PC-9 (cell line): ENCODE data around the gene METTL16. TPM values are rescaled to one million over a fixed set of nuclear protein-coding genes. Genes with fewer than 3 reads are reported as not detected.

Experiments
- BruUV-seq: library from RNA; stranded (reverse); fragments of 400-500 nt; replicated peaks from 2 replicates; lab custom pipeline; 2021; lab: Mats Ljungman, UMichigan
- CTCF ChIA-PET: fragments of 300-600 bp; sonication (Branson Sonifier 250); formaldehyde crosslinking; loops from one replicate; lab custom pipeline; 2022; ENCODE audit warnings: antibody characterized with exemption; lab: Charles Lee
- POLR2A ChIA-PET: fragments of 300-600 bp; sonication (Branson Sonifier 250); formaldehyde crosslinking; loops from one replicate; lab custom pipeline; 2022; ENCODE audit warnings: antibody characterized with exemption; ENCODE audit not compliant: unreplicated experiment; lab: Charles Lee
- DNase-seq, 2 experiments: peaks; one replicate each; pipeline versions ENCODE4 v3.0.0 to v3.0.0-alpha.2; 2015 to 2022; ENCODE audit warnings: mixed read lengths in 1 of 2
- H2AFZ ChIP-seq: fragments of 200-600 bp; sonication (generic); 2 replicates; pipeline ENCODE4 v1.8.1; 2017; ENCODE audit warnings: antibody characterized with exemption
- H3F3A ChIP-seq: fragments of 200-600 bp; sonication (generic); 2 replicates; pipeline ENCODE4 v1.8.1; 2017; ENCODE audit warnings: antibody characterized with exemption, mild to moderate bottlenecking, low read depth; ENCODE audit not compliant: insufficient read depth
- H3K27ac ChIP-seq: fragments of 200-600 bp; sonication (generic); 2 replicates; pipeline ENCODE4 v1.6.1; 2016; ENCODE audit warnings: mixed run types
- H3K27me3 ChIP-seq: fragments of 200-600 bp; sonication (generic); 2 replicates; pipeline ENCODE4 v1.6.1; 2016; ENCODE audit warnings: low read depth, mixed run types; ENCODE audit not compliant: insufficient read depth
- H3K36me3 ChIP-seq: fragments of 200-600 bp; sonication (generic); 2 replicates; pipeline ENCODE4 v1.6.1; 2016; ENCODE audit warnings: low read depth, mixed run types
- H3K4me1 ChIP-seq: fragments of 200-600 bp; sonication (generic); replicated peaks from 2 replicates; pipeline ENCODE4 v1.6.1; 2016; ENCODE audit warnings: mixed run types; ENCODE audit not compliant: insufficient read depth
- H3K4me2 ChIP-seq: fragments of 200-600 bp; sonication (generic); 2 replicates; pipeline ENCODE4 v1.6.1; 2017; ENCODE audit warnings: mixed run types
- H3K4me3 ChIP-seq: fragments of 200-600 bp; sonication (generic); 2 replicates; pipeline ENCODE4 v1.6.1; 2016; ENCODE audit warnings: mixed run types
- H3K79me2 ChIP-seq: fragments of 200-600 bp; sonication (generic); 2 replicates; pipeline ENCODE4 v1.6.1; 2017; ENCODE audit warnings: low read depth, mixed run types
- H3K9me2 ChIP-seq: fragments of 200-600 bp; sonication (generic); 2 replicates; pipeline ENCODE4 v1.8.1; 2017; ENCODE audit warnings: mild to moderate bottlenecking; ENCODE audit not compliant: insufficient read depth
- H3K9me3 ChIP-seq: fragments of 200-600 bp; sonication (generic); 2 replicates; pipeline ENCODE4 v1.8.1; 2016; ENCODE audit warnings: low read depth; ENCODE audit not compliant: insufficient read depth
- H4K20me1 ChIP-seq: fragments of 200-600 bp; sonication (generic); 2 replicates; pipeline ENCODE4 v1.8.1; 2017; ENCODE audit not compliant: insufficient read depth
- CTCF ChIP-seq: fragments of 200-600 bp; sonication (generic); conservative IDR thresholded peaks from 2 replicates; pipeline ENCODE4 v1.6.1; 2017; ENCODE audit warnings: mixed run types, antibody characterized with exemption, mild to moderate bottlenecking, moderate library complexity
- EZH2 ChIP-seq: fragments of 200-600 bp; sonication (generic); IDR thresholded peaks from 2 replicates; pipeline ENCODE4 v1.8.0; 2017; ENCODE audit warnings: antibody characterized with exemption, low read depth
- intact Hi-C: fragments of 100-400 bp; cut with micrococcal nuclease; formaldehyde crosslinking; loops from one replicate; pipeline ENCODE4 v1.10.0; 2022; ENCODE audit not compliant: unreplicated experiment
- total RNA-seq: library from RNA; stranded (reverse); gene quantifications from 2 replicates; pipeline ENCODE4 v1.2.3, GENCODE V29; 2021

The METTL16 gene
- total RNA-seq, 1 experiment from 2014 or later, result 46.2 TPM

GRCh38 chr17:2374549-2375285, 137.0 kb downstream of the METTL16 start:
- no peaks in the 10 kb centered on the region for H4K20me1 ChIP-seq
- no peaks in the 10 kb centered on the region for H3K27me3 ChIP-seq
- DNase-seq, result no peak
- POLR2A ChIA-PET, result interaction anchor here (0.7 kb wide), 1 partner anchor 382 kb away, joined by 3 read pairs; no protein-coding TSS in a partner anchor
- H3K4me3 ChIP-seq, result no peak overlapping the region
- H3K36me3 ChIP-seq, result no peaks in the 10 kb centered on the region
- H3K79me2 ChIP-seq, result no peaks in the 10 kb centered on the region
- H3K27ac ChIP-seq, result no peak overlapping the region
- H3K4me1 ChIP-seq, result no peaks in the 10 kb centered on the region
- H3K9me3 ChIP-seq, result no peaks in the 10 kb centered on the region
- no TSS peak for BruUV-seq
- H3F3A ChIP-seq, result no peaks in the 10 kb centered on the region; the same call in 1 of the 2 replicates
- CTCF ChIA-PET, result no interaction called here
- H2AFZ ChIP-seq, result no peak overlapping the region
- H3K9me2 ChIP-seq, result no peaks in the 10 kb centered on the region
- H3K4me2 ChIP-seq, result no peak overlapping the region
- intact Hi-C loops, result no loop called here
- TF ChIP-seq CTCF (no peak), EZH2 (no peak)

- H3K9me3 ChIP-seq, result no peaks in the 10 kb centered on the region
- CTCF ChIA-PET, result no interaction called here
- POLR2A ChIA-PET, result no interaction called here
- H2AFZ ChIP-seq, result no peak overlapping the region
- no peak for DNase-seq
- no peak overlapping the region for H3K4me2 ChIP-seq
- H3K4me3 ChIP-seq, result no peak overlapping the region
- no peaks in the 10 kb centered on the region for H3K4me1 ChIP-seq
- BruUV-seq, result no TSS peak
- TF ChIP-seq CTCF (no peak), EZH2 (no peak)
- intact Hi-C loops, result no loop called here
- H3K27me3 ChIP-seq, result no peaks in the 10 kb centered on the region
- no peak overlapping the region for H3K27ac ChIP-seq
- no peaks in the 10 kb centered on the region for H3K79me2 ChIP-seq
- no peaks in the 10 kb centered on the region for H3K36me3 ChIP-seq
- no peaks in the 10 kb centered on the region for H3F3A ChIP-seq
- H3K9me2 ChIP-seq, result no peaks in the 10 kb centered on the region
- no peaks in the 10 kb centered on the region for H4K20me1 ChIP-seq
These were observed 138.5 kb downstream of the METTL16 start for GRCh38 chr17:2373179-2373578.

- Histone ChIP-seq H3K4me1 (no peaks in the 10 kb centered on the region), H3K79me2 (no peaks in the 10 kb centered on the region), H3K9me3 (no peaks in the 10 kb centered on the region), H3K36me3 (no peaks in the 10 kb centered on the region), H3K9me2 (no peaks in the 10 kb centered on the region), H3K4me2 (no peak overlapping the region), H3K27ac (no peak overlapping the region), H3K4me3 (no peak overlapping the region), H3F3A (no peaks in the 10 kb centered on the region), H3K27me3 (no peaks in the 10 kb centered on the region), H4K20me1 (no peaks in the 10 kb centered on the region), H2AFZ (no peak overlapping the region)
- no peak for DNase-seq
- intact Hi-C loops, result no loop called here
- BruUV-seq, result no TSS peak
- POLR2A ChIA-PET, result no interaction called here
- CTCF ChIA-PET, result no interaction called here
- no peak for TF ChIP-seq CTCF
- TF ChIP-seq EZH2, result no peak
These were observed 139.0 kb downstream of the METTL16 start for GRCh38 chr17:2372681-2373080.
